ENCODE data around the gene NGEF. TPM values are rescaled to one million over a fixed set of nuclear protein-coding genes. Genes with fewer than 3 reads are reported as not detected.

NGEF gene
- total and polyA plus RNA-seq, 10 of the 15 experiments (the other 5 are each of a cell fraction or from before 2014, with no cell fraction given): 0.12 TPM; not detected in 9

GRCh38 chr2:232986155-232986554 lies 26.9 kb downstream of the NGEF start (continued):
- TF ChIP-seq IRF3 (IDR thresholded peaks at IDR 0.05): no peak

- POLR2A ChIA-PET: no interaction called here
- no peaks in the 10 kb centered on the region for H4K20me1 ChIP-seq (ENCODE audit: control insufficient read depth, insufficient read depth)
- CTCF ChIA-PET: interaction anchor here (1.6 kb wide), 1 partner anchor 125 kb away, joined by 3 read pairs; no protein-coding TSS in a partner anchor
- no peak overlapping the region for H3K4me2 ChIP-seq (ENCODE audit: control insufficient read depth, insufficient read depth)
- intact Hi-C loops (cut with micrococcal nuclease; ENCODE audit: unreplicated experiment) (no loop called here), in situ Hi-C loops (cut with MboI) (no loop called here)
- no peaks in the 10 kb centered on the region; a peak in 2 of 4 replicates for H3K27me3 ChIP-seq (replicated peaks in 1 of 2; ENCODE audit: control insufficient read depth in 2 of 2, insufficient read depth in 2 of 2, low read length in 1 of 2)
- no peak overlapping the region for H3K9ac ChIP-seq (ENCODE audit: control insufficient read depth, insufficient read depth, low read length)
- DNase-seq (ENCODE audit: low read depth, low spot score) (no peak), FAIRE-seq (no peak), ATAC-seq (no peak)
- no TSS peak for BruUV-seq (replicated peaks)
- H3K9me3 ChIP-seq (replicated peaks; ENCODE audit: control insufficient read depth, insufficient read depth, low read length): no peaks in the 10 kb centered on the region
- RAD21 ChIA-PET (ENCODE audit: unreplicated experiment): interaction anchor here (0.7 kb wide), 1 partner anchor 223 kb away, joined by 3 read pairs; no protein-coding TSS in a partner anchor
- SMC1A ChIA-PET (ENCODE audit: uncharacterized antibody, unreplicated experiment): interaction anchor here (1.0 kb wide), 1 partner anchor 65 kb away, joined by 3 read pairs; no protein-coding TSS in a partner anchor
- H3K4me1 ChIP-seq (ENCODE audit: control insufficient read depth, insufficient read depth, low read length): no peaks in the 10 kb centered on the region
- TF ChIP-seq SPI1 (IDR thresholded peaks at IDR 0.05; ENCODE audit: borderline replicate concordance, insufficient read depth, low read depth, low read length): peak; percentile 33; the same call in 1 of the 2 replicates
- no peak for TF ChIP-seq CBFB (IDR thresholded peaks at IDR 0.05; ENCODE audit: low read depth)
- no peak for TF ChIP-seq BACH1 (IDR thresholded peaks at IDR 0.05; ENCODE audit: borderline replicate concordance)
- no peak overlapping the region for H3K27ac ChIP-seq (ENCODE audit: control insufficient read depth, insufficient read depth)
- no peak overlapping the region for H2AFZ ChIP-seq (ENCODE audit: control insufficient read depth, low read depth, low read length)
- H3K79me2 ChIP-seq (ENCODE audit: control insufficient read depth, insufficient read depth, low read length): no peaks in the 10 kb centered on the region
- no peaks in the 10 kb centered on the region for H3K36me3 ChIP-seq (ENCODE audit: control insufficient read depth in 2 of 2, insufficient read depth in 2 of 2, low read length in 1 of 2)
- H3K4me3 ChIP-seq: no peak overlapping the region
- WGBS (ENCODE audit: insufficient coverage, insufficient replicate concordance, low lambda C conversion rate, missing lambda C conversion rate): 55% methylated on average over 15 of the region's 15 CpGs
Observed at GRCh38 chr2:232984451-232985207, 28.4 kb downstream of the NGEF start.
